Epithelial cell of prostate (primary cell): ENCODE measurements around the gene TTC9B.

Experiments
- DNase-seq: peaks from one replicate; pipeline ENCODE4 v3.0.0-alpha.2; 2011; ENCODE audit warnings: low read depth, low spot score
- H3K27ac ChIP-seq: fragments of 450-650 bp; 2 replicates; pipeline ENCODE4 v1.5.1; 2017; ENCODE audit warnings: mild to moderate bottlenecking

Gene TTC9B

DNA sequence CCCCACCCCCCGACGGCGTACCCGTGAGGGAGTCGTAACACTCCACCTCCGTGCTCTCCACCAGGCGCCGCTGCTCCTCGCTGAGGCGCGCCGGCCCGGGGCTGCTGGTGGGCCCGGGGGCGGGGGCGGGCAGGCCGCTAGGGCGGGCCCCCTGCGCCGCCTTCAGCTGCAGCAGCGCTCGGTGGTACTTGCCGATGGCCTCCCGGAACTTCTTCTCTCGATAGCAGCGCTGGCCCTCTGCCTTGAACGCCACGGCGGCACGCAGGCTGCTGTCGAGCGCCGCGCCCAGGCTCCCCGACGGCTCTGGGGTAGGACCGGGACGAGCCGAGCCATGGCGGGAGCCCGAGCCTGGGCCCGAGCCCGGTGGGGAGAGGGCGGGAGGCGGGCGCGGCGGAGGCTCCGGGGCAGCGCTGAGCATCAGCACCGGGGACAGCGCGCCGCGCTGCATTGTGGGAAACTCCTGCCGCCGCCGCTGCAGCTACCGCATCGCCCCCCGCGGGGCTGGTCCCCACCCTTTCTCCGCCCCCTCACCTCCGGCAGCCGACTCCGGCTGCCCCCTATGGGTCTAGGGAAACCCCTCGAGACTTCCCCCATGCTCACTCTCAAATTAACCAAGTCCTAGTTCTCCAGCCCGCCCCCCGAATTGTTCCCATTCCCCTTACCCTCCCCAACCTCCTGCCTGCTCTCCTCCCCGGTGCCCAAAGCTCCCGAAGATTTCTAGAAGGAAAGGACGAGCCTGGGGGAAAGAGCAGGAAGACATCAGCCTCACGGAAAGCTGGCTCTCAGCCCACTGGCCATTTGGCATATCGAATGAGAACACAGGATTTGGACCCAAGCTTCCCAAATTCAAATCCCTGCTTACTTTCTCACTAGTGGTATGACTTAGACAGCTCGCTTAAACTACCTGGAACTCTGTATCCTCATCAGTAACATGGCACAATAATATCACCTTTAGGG, at the start of gene TTC9B:
TSS of gene TTC9B (minus strand) at position 451 of the 957 bp plus-strand sequence. CDS start at position 448, 3 bp downstream.
- H3K27ac ChIP-seq = no peak within 1 kb of the TSS
- DNase-seq = no peak

DNA sequence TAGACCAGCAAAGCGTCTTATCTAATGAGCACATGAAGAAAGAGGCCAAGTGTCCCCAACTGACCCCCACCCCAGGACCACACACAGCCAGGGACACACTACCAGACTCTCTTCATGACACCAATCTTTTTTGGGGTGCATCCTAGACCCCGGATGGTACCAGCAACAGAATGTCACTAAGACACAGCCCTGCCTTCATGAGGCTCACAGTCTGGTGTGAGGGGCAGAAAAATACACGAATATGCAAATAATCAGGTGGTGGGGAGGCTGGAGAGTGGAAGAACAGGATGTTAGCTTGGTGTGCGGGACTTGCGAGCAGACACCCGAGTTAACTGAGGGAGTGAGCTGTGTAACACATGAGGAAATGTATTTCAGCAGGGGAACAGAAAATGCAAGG, 49.4 kb upstream of the TTC9B start:
- no peak for DNase-seq
- no peak overlapping the region for H3K27ac ChIP-seq

DNA sequence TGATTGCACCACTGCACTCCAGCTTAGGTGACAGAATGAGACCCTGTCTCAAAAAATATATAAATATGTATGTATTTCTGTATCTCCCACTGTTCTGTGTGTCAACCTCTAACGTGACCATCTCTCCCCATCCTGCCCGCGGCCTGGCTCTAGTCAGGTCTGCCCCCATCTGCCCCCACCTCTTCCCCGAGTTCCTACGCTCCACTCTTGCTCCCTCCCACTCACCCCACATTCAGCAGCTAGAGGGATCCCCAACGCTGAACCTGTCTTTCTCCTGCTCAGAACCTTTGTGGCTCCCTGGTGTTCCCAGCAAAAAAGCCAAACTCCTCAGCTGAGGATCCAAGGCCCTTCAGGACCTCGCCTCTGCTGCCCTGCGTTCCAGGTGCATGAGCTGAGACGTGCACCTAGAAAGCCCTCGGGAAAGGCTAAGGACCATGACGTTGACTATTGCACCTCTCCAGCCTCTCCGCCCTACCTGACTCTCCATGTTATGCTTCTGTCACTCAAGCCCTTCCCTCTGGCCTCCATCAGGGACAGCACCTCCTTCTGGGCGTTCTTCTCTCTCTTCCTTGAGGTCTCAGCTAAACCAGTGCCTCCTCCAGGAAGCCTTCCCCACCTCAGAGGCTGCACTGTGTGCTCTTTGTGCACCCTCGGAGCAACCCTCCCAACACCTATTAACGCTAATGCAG, 48.9 kb upstream of the TTC9B start:
- H3K27ac ChIP-seq = no peak overlapping the region
- DNase-seq = no peak

DNA sequence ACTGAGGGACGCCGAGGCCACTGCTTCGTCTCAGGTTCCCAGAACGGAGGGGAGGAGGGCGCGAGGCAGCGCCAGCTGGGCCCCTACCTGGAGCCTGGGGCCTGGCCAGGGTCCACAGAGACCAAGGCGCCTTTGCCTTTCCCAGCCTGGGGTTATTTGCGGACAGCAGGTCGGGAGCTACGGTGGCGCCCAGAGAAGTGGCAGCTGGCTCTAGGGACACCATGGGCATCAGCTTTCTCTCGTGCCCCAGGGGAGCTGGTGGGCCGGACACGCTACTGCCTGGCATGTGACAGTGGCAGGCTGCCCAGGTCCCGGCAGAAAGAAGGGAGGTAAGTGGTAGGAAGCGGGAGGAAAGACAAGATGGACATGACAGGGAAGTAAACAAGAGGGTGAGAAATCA, 47.9 kb upstream of the TTC9B start:
- H3K27ac ChIP-seq = no peak overlapping the region
- no peak for DNase-seq

DNA sequence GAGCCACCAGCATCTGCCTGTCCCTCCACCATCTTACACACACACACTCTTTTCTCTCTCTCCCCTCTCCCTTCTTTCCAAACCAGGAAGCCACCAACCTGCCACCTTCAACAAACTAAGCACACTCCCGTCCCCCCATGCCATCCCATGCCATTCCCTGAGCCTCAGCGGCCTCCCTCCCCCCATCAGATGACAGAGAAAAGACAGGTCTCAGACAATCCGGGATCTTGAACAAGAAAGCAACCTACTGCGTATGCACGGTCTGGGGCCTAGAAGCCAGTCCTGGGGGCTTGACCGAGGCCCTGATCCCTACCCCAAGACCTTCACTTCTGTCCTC, 47.5 kb upstream of the TTC9B start:
- no peak for DNase-seq
- no peak overlapping the region for H3K27ac ChIP-seq

DNA sequence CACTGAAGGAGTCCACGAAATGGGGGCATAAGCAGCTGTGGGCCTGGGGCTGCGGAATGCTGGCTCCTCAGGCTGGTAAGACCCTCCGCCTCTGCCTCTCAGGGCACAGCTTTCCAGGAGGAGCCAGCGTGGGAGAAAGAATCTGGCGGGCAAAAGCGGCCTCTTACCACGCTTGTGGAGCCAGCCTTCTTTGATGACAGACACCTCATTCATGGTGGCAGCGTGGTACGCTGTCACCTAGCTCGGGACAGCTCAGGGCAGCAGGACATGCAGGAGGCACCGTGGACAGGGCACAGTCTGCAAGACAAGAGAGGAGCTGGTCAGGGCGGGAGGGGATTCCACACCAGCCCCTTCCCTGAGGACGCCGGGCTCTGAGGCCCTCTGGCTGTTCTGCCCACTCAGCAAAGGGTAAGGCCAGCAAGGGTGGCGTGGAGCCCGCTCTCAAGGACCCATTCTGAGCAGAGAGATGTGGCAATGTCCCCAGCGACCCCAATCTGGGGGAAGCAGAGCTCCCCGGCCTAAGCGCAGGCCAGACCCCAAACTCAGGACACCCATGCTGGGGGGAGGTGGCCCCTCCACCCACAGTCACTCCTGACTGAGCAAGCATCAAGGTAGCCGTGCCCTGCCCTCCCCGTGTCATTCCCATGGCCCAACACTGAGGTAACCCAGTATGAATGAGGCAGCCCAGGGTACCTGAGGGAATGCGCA, 47.0 kb upstream of the TTC9B start:
- DNase-seq = no peak
- no peak overlapping the region for H3K27ac ChIP-seq

DNA sequence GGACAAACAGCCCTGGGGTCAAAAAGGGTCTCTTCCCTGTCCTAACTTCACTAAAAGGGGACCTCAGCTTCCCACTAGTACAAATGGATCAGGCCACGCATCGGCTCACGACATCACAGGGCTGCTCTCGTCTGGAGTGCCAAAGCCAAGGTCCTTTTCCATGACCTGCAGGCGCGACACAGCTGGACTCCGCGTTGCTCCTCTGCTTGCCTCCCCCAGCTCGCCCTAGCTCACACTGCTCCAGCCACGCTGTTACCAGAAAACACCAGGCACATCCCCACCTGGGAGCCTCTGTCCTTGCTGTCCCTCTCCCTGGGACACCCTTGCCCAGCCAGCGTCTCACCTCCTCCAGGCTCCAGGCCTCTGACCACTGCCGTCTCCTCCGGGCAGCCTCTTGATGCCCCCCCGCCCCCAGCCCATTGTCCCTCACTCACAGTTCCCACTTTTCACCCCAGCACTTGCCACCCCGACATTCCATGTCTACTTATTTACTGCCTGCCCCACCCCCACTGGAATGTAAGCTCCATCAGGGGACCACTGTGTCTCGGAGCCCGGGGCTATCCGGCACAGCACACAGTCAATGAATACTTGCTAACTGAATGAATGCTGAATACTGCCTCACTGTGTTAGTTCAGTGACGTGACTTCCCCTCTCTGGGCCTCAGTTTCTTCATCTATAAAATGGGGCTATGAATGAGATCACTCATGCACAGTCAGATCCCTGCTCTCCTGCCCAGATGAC, 46.3 kb upstream of the TTC9B start:
- DNase-seq = no peak
- no peak overlapping the region for H3K27ac ChIP-seq

DNA sequence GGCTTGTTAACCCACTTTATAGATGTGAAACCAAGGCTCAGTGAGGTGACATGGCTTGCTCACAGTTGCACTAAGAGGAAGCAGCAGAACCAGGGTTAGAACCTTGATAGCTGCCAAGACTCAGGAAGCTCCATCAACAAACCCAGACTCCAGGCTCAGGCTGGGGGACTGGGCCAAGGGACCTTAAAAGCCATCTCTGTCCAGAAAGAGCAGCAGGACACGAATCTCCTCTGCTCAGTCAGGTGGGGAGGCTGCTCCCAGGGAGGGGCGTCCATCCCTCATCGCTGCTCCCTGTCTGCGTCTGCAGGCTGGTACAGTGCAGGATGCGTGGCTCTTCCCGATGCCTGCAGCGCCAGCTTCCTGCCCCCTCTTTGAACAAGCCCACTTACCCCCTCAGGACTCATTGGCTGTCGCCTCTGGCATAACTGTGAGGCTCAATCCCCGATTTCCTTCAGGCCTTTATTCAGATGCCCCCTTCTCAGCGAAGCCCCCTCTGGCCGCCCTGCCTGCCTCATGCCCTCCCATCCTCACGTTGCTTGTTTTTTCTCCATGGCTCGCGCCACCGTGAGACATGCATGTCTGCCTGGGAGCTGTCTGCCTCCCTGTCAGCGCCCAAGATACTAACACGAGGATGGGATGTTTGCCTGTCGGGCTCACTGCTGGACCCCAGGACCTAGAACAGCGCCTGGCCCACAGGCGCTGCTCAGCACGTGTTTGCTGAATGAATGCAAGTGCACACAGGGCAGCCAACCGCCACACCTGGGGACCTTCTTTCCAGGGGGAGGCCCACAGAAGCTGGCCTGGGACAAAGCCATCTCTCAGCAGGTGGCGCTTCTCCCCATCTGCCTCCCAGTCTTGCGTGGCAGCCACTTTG, 45.5 kb upstream of the TTC9B start:
- no peak overlapping the region for H3K27ac ChIP-seq

DNA sequence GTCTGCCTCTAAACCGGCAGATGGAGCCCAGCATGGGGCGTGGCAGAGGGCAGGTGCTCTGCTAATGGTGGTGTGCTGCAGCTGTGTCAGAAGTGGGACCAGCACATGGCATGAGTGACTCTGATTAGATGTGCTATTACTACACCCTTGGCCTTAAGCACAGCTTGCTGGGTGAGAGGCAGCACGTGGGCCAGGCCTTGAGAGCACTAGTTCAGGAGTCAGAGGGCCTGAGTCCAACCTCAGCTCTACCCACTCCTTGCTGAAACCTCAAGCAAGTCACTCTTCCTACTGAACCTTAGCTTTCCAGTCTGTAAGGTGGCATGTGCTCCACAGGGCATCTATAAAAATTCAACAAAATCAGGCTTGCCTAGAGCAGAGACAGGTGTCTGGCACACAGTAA, 44.2 kb upstream of the TTC9B start:
- no peak overlapping the region for H3K27ac ChIP-seq

More for the DNA sequence above, 45.5 kb upstream of the TTC9B start:
- DNase-seq = no peak

DNA sequence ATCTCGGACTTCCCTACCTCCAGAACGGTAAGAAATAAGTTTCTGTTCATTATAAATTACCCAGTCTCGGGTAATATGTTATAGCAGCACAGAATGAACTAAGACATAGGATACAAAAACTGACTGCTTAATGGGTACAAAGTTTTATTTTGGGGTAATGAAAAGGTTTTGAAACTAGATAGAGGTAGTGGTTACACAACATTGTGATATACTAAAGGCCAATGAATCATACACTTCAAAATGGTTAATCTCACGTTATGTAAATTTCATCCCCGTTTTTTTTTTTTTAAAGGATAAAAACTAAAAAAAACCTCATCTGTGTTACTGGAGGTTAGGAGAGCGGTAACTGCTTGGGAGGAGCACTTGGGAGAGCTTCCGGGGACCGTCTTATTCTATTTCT, 43.4 kb upstream of the TTC9B start:
- no peak for DNase-seq
- H3K27ac ChIP-seq = no peak overlapping the region

More for the DNA sequence above, 44.2 kb upstream of the TTC9B start:
- no peak for DNase-seq

DNA sequence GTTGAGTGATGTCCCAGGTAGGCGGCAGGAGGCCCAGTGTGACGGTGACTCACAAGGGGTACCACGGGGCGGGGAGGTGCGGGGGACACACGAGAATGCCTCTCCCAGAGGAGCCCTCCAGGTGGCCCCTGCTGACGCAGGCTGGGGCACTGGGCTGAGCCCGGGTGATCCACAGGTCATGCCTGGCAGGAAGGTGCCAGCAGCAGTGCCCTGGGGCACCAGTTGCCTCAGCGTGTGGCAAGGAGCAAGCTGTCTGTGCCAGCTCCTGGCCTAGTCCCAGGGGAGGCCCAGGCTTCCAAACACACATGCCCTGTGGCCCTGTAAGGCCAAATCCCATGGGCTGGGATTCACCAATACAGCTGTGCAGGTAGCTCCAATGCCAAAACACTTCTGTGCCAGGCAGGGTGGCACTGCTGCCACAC, 38.9 kb upstream of the TTC9B start:
- peak overlapping the region; percentile 18 for H3K27ac ChIP-seq
- peak; percentile 14 for DNase-seq

DNA sequence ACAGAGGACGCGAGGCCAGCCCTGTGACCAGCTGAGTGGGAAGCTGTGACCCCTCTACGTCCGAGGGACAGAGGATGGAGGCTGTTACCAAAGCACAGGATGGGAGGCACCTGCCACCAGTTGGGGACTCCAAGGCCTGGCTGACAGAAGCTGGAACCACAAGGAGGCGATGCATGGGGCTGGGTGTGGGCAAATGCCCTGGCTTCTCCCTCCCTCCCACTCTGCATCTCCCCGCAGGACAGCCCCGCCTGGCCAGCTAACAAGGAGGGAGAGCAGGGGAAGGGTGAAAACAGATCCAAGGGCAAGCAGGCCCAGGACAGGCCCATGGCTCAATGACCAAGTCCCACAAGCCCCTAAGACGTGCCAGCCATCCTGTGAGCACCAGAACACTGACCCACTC, 38.3 kb upstream of the TTC9B start:
- DNase-seq = no peak
- peak overlapping the region; percentile 18 for H3K27ac ChIP-seq

DNA sequence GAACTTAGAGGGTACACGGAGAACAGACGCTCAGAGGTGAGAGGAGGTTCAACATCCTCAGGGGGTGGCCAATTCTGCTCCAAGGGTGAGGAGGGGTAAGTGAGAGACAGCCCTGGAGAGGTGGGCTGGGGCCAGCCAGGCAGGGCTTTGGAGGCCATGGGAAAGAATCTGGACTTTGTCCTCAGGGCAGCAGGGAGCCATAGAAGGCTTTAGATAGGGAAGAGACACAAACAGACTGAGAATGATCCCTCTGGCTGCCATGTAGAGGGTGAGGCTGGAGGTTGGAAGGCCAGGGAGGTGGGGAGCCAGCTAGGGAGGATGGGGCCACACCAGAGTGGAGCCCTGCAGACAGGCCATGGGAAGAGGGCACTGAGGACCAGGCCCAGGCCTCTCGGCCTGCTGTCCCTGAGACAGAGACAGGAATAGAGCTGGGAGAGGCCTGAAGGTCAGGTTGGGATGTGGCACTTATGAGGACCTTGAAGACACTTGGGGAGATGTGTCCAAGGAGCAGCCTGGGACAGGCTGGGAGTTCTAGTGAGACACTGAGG, 37.5 kb upstream of the TTC9B start:
- H3K27ac ChIP-seq = no peak overlapping the region
- no peak for DNase-seq

DNA sequence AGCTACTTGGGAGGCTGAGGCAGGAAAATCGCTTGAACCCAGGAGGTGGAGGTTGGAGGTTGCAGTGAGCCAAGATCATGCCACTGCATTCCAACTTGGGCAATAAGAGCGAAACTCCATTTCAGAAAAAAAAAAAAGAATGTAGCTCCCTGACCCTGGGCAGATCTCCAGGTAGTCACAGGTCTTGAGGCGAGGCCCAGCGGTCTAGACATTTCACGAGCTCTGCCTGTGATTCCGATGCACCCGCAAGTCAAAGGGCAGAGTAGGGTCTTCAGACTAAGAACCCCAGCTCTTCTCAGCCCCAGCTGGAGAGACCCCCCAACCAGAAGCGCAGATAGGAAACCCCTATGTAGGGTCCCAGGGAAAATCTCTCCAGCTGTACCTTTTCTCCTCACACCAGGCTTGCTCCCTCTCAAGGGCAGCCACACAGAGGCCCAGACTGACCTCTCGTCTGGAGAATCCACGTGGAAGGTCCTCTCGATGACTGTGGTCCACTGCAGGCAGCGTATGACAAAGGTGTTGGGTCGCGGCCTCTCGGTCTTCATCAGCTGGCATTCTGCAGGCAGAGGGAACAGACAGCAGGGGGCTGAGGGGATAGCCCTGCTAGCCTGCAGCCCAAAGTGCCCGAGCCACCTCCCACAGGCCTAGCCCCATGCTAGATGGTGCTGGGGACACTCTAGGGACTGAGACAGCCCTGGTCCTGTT, 36.7 kb upstream of the TTC9B start:
- no peak for DNase-seq
- H3K27ac ChIP-seq = no peak overlapping the region

DNA sequence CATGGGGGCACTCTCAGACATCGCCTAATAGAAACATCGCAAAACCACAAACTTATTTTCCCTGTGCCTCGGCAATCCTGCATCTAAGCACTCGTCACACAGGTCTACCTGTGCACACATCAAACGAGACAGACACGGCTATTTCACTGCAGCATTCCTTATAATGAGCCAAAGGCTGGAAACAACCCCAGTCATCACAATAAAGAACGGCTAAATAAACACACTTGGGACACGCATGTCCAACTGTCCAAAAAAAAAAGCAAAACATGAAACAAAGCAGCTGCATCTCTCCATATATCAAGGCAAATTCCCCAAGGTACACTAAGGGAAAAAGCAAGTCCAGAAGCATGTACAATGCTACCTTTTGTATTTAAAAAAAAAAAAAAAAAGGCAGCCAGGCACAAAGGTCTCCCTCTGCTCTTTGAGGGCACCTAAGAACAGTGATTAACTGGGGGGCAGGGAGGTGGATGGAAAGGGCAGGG, 35.5 kb upstream of the TTC9B start:
- no peak overlapping the region for H3K27ac ChIP-seq
- DNase-seq = no peak

DNA sequence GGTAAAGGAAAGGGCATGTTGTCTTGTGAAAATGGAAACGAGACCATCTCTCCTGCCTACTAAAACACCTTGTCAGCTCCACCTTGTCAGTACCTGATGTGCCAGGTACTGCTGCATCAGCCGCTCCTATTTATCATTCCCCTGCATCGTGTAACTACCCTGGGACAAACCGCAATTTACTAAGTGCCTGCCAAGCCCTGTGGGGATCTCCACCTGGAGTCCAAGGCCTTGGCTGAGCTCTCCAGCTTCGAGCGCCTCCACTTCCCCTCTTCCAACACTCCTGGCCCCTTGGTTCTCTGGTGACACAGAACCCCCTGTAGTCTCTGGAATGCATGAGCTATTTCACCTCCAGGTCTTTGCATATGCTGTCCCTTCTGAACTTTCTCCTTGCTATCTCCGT, 34.2 kb upstream of the TTC9B start:
- H3K27ac ChIP-seq = no peak overlapping the region
- DNase-seq = no peak

DNA sequence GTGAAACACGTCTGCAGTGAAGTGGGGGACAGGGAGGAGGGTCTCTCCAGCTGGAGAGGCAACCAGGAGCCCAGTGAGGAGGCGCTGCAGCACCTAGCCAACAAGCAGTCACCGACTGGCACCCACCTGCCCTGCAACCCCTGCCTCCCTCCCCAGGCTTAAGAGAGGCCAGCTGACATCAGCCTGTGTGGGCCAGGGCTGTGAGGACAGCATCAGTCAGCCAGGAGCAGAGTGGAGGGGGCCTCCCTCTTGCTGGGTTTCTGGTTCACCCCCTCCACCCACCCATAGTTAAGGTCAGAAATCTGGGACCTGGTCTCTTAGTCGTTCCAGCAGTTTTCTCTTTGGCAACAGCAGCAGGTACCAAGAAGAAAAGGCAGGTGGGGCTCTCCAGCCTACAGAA, 33.8 kb upstream of the TTC9B start:
- no peak overlapping the region for H3K27ac ChIP-seq
- DNase-seq = no peak

DNA sequence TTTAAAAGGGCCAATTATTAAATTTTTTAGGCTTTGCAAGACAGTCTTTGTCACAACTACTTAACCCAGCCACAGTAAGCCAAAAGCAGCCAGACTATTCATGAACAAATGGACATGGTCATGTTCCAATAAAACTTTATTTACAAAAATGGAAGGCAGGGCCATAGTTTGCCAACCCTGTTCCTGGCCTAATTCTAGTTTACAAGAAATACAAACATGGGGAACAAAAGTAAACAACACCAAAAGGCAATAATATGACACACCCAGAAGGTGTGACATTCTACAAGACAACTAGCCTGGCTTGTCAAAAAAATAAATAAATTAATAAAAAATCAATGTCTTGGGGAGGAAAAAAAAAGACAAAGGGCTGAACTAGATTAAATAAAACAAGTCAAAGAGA, 33.1 kb upstream of the TTC9B start:
- no peak for DNase-seq
- no peak overlapping the region for H3K27ac ChIP-seq
